Stimulated activated naive CD8-positive, alpha-beta T cell treated with anti-CD3 and anti-CD28 coated beads, Interleukin-15, amount 100 ng/mL, for 72 hours (primary cell): ENCODE results near the gene TSR1.
A peak's percentile ranks its signal among the peaks of the same experiment; 100 is the strongest.

Experiments
- ATAC-seq: fragments of 150-1000 bp; cut with Tn5 transposase; 2 replicates; pipeline ENCODE4 v1.10.0; 2021; ENCODE audit warnings: mild to moderate bottlenecking, moderate library complexity
- DNase-seq, 2 donors: peaks; one replicate each; pipeline ENCODE4 v3.0.0; 2021 to 2022
- H3K27ac Mint-ChIP-seq, 2 donors: one replicate each; pipeline ENCODE4 v1.8.0; 2022; ENCODE audit warnings: mild to moderate bottlenecking in 2 of 2, mixed read lengths in 2 of 2, moderate library complexity in 2 of 2
- H3K27me3 Mint-ChIP-seq: one replicate; pipeline ENCODE4 v1.8.0; 2022; ENCODE audit warnings: mixed read lengths
- H3K4me1 Mint-ChIP-seq: one replicate; pipeline ENCODE4 v1.8.0; 2022; ENCODE audit warnings: mild to moderate bottlenecking, mixed read lengths
- H3K4me3 Mint-ChIP-seq, 2 donors: one replicate each; pipeline ENCODE4 v1.8.0; 2022; ENCODE audit warnings: mild to moderate bottlenecking in 2 of 2, mixed read lengths in 2 of 2, moderate library complexity in 1 of 2
- H3K9me3 Mint-ChIP-seq, 2 donors: one replicate each; pipeline ENCODE4 v1.8.0; 2022; ENCODE audit warnings: mixed read lengths in 2 of 2

Gene TSR1

GRCh38 chr17:2361010-2361760 is 24.9 kb upstream of the TSR1 start:
- H3K4me3 Mint-ChIP-seq: no peak overlapping the region
- no peaks in the 10 kb centered on the region for H3K27me3 Mint-ChIP-seq
- DNase-seq (no peak), ATAC-seq (no peak)
- no peaks in the 10 kb centered on the region for H3K4me1 Mint-ChIP-seq
- no peaks in the 10 kb centered on the region for H3K9me3 Mint-ChIP-seq
- H3K27ac Mint-ChIP-seq: peak overlapping the region in 1 of 2 donors; percentile 28

- H3K4me1 Mint-ChIP-seq: peaks cover 17% of the 10 kb centered on the region
- no peak overlapping the region for H3K4me3 Mint-ChIP-seq
- DNase-seq: no peak
- H3K27ac Mint-ChIP-seq: no peak overlapping the region
- ATAC-seq: no peak
- H3K9me3 Mint-ChIP-seq: no peaks in the 10 kb centered on the region
- H3K27me3 Mint-ChIP-seq: no peaks in the 10 kb centered on the region
Observed at GRCh38 chr17:2357931-2358434, 21.7 kb upstream of the TSR1 start.

GRCh38 chr17:2357237-2357636 is 21.0 kb upstream of the TSR1 start:
- ATAC-seq (no peak), DNase-seq (no peak)
- H3K27me3 Mint-ChIP-seq: no peaks in the 10 kb centered on the region
- no peaks in the 10 kb centered on the region for H3K9me3 Mint-ChIP-seq
- no peak overlapping the region for H3K4me3 Mint-ChIP-seq
- H3K4me1 Mint-ChIP-seq: peaks cover 25% of the 10 kb centered on the region
- no peak overlapping the region for H3K27ac Mint-ChIP-seq

- ATAC-seq: no peak
- Mint-ChIP-seq H3K9me3 (no peaks in the 10 kb centered on the region), H3K27ac (no peak overlapping the region), H3K4me1 (peaks cover 26% of the 10 kb centered on the region), H3K4me3 (no peak overlapping the region), H3K27me3 (no peaks in the 10 kb centered on the region)
- DNase-seq: no peak
Observed at GRCh38 chr17:2354311-2354710, 18.1 kb upstream of the TSR1 start.

GRCh38 chr17:2351269-2351668 is 15.0 kb upstream of the TSR1 start:
- Mint-ChIP-seq H3K4me3 (no peak overlapping the region), H3K27ac (no peak overlapping the region), H3K27me3 (no peaks in the 10 kb centered on the region), H3K4me1 (peaks cover 26% of the 10 kb centered on the region), H3K9me3 (no peaks in the 10 kb centered on the region)
- DNase-seq (no peak), ATAC-seq (no peak)

- DNase-seq: no peak
- H3K4me1 Mint-ChIP-seq: peaks cover 24% of the 10 kb centered on the region
- H3K27ac Mint-ChIP-seq: peak overlapping the region in 1 of 2 donors; percentile 19
Observed at GRCh38 chr17:2347805-2348685, 11.8 kb upstream of the TSR1 start.

GRCh38 chr17:2346475-2346874 is 10.2 kb upstream of the TSR1 start:
- H3K9me3 Mint-ChIP-seq: no peaks in the 10 kb centered on the region
- no peak overlapping the region for H3K4me3 Mint-ChIP-seq
- DNase-seq (no peak), ATAC-seq (no peak)
- H3K27ac Mint-ChIP-seq: no peak overlapping the region
- H3K27me3 Mint-ChIP-seq: no peaks in the 10 kb centered on the region
- H3K4me1 Mint-ChIP-seq: peaks cover 23% of the 10 kb centered on the region

More at GRCh38 chr17:2347805-2348685, 11.8 kb upstream of the TSR1 start:
- Mint-ChIP-seq H3K9me3 (no peaks in the 10 kb centered on the region), H3K4me3 (no peak overlapping the region), H3K27me3 (no peaks in the 10 kb centered on the region)
- ATAC-seq: no peak

- ATAC-seq (no peak), DNase-seq (no peak)
- H3K4me3 Mint-ChIP-seq: no peak overlapping the region
- no peaks in the 10 kb centered on the region for H3K9me3 Mint-ChIP-seq
- H3K4me1 Mint-ChIP-seq: peaks cover 27% of the 10 kb centered on the region
- H3K27ac Mint-ChIP-seq: no peak overlapping the region
- H3K27me3 Mint-ChIP-seq: no peaks in the 10 kb centered on the region
Observed at GRCh38 chr17:2344528-2344927, 8.3 kb upstream of the TSR1 start.

- H3K27ac Mint-ChIP-seq: peak overlapping the region in 1 of 2 donors; percentile 71
- DNase-seq: peak; percentile 45 to 61
- peak overlapping the region in 1 of 2 donors; percentile 11 for H3K4me3 Mint-ChIP-seq
Observed at GRCh38 chr17:2343421-2343820, 7.2 kb upstream of the TSR1 start.

GRCh38 chr17:2338315-2338657 is 2.0 kb upstream of the TSR1 start:
- Mint-ChIP-seq H3K27me3 (no peaks in the 10 kb centered on the region), H3K4me1 (peaks cover 25% of the 10 kb centered on the region), H3K9me3 (no peaks in the 10 kb centered on the region), H3K27ac (peak overlapping the region; percentile 12 to 46), H3K4me3 (peak overlapping the region; percentile 70 to 81)
- DNase-seq (no peak), ATAC-seq (no peak)

More at GRCh38 chr17:2343421-2343820, 7.2 kb upstream of the TSR1 start:
- H3K4me1 Mint-ChIP-seq: peaks cover 33% of the 10 kb centered on the region
- no peaks in the 10 kb centered on the region for H3K27me3 Mint-ChIP-seq
- H3K9me3 Mint-ChIP-seq: no peaks in the 10 kb centered on the region
- ATAC-seq: peak; percentile 91

- H3K27ac Mint-ChIP-seq: peak overlapping the region in 1 of 2 donors; percentile 12
Observed at GRCh38 chr17:2337544-2338314, 1.5 kb upstream of the TSR1 start.

GRCh38 chr17:2336852-2337543 is 741 bp upstream of the TSR1 start, which contains the start of gene SGSM2:
SGSM2 (plus strand) TSS chr17:2337501; CDS start chr17:2337689, 188 bp downstream.
- peak within 1 kb of the TSS; percentile 99 for H3K27ac Mint-ChIP-seq
- ATAC-seq (peak; percentile 70), DNase-seq (peak; percentile 65 to 67)
- H3K9me3 Mint-ChIP-seq: no peaks in the 10 kb centered on the region
- no peaks in the 10 kb centered on the region for H3K27me3 Mint-ChIP-seq
- peaks cover 14% of the 10 kb centered on the region for H3K4me1 Mint-ChIP-seq
- H3K4me3 Mint-ChIP-seq: peak within 1 kb of the TSS; percentile 100

More at GRCh38 chr17:2337544-2338314, 1.5 kb upstream of the TSR1 start:
- H3K4me1 Mint-ChIP-seq: peaks cover 20% of the 10 kb centered on the region
- DNase-seq (peak; percentile 57), ATAC-seq (peak; percentile 51)
- peak overlapping the region; percentile 100 for H3K4me3 Mint-ChIP-seq
- no peaks in the 10 kb centered on the region for H3K9me3 Mint-ChIP-seq
- no peaks in the 10 kb centered on the region for H3K27me3 Mint-ChIP-seq

- H3K4me1 Mint-ChIP-seq: peaks cover 14% of the 10 kb centered on the region
- no peaks in the 10 kb centered on the region for H3K9me3 Mint-ChIP-seq
- H3K27me3 Mint-ChIP-seq: no peaks in the 10 kb centered on the region
- ATAC-seq: no peak
- peak overlapping the region; percentile 100 for H3K4me3 Mint-ChIP-seq
- peak overlapping the region; percentile 99 for H3K27ac Mint-ChIP-seq
- DNase-seq: no peak
Observed at GRCh38 chr17:2335726-2336214, 487 bp downstream of the TSR1 start.

GRCh38 chr17:2331303-2331702 is 5.0 kb downstream of the TSR1 start:
- H3K27ac Mint-ChIP-seq: peak overlapping the region in 1 of 2 donors; percentile 71
- DNase-seq (no peak), ATAC-seq (no peak)
- H3K27me3 Mint-ChIP-seq: no peaks in the 10 kb centered on the region
- H3K4me1 Mint-ChIP-seq: peaks cover 13% of the 10 kb centered on the region
- H3K4me3 Mint-ChIP-seq: no peak overlapping the region
- H3K9me3 Mint-ChIP-seq: no peaks in the 10 kb centered on the region
